Esophagus muscularis mucosa (tissue), 4 donors: ENCODE data around the gene FHIP2A. TPM values are rescaled to one million over a fixed set of nuclear protein-coding genes. Genes with fewer than 3 reads are reported as not detected.
"Not testable (repeated sequence)": the region's sequence is repeated elsewhere in the genome, so short reads cannot be mapped to it uniquely, and the experiment has no call there.

ENCODE experiments used
- DNase-seq: peaks from one replicate; pipeline ENCODE4 v3.0.0-alpha.2; 2017; ENCODE audit errors: extremely low spot score
- H3K27ac ChIP-seq, 4 donors: fragments of 200-600 bp; sonication (generic); replicated peaks in 1 of 4; 1 replicate in 3 of 4; 2 replicates in 1 of 4; pipeline ENCODE4 v1.5.1; 2016 to 2019; ENCODE audit warnings: mild to moderate bottlenecking in 1 of 4
- H3K27me3 ChIP-seq, 4 donors: fragments of 200-600 bp; sonication (generic); one replicate each; pipeline versions ENCODE4 v1.5.1 to v1.6.0; 2016 to 2019
- H3K36me3 ChIP-seq, 4 donors: fragments of 200-600 bp; sonication (generic); one replicate each; pipeline ENCODE4 v1.5.1; 2016 to 2019
- H3K4me1 ChIP-seq, 4 donors: fragments of 200-600 bp; sonication (generic); one replicate each; pipeline ENCODE4 v1.5.1; 2016 to 2019
- H3K4me3 ChIP-seq, 4 donors: fragments of 200-600 bp; sonication (generic); 1 replicate in 2 of 4; 2 replicates in 2 of 4; pipeline ENCODE4 v1.5.1; 2016 to 2019; ENCODE audit warnings: mild to moderate bottlenecking in 4 of 4, moderate library complexity in 1 of 4
- H3K9me3 ChIP-seq, 4 donors: fragments of 200-600 bp; sonication (generic); 1 replicate in 3 of 4; 2 replicates in 1 of 4; pipeline ENCODE4 v1.5.1; 2016 to 2019
- CTCF ChIP-seq, 3 experiments: fragments of 200-600 bp in 2 of 3; fragments of 450-650 bp in 1 of 3; sonication (generic) in 2 of 3; IDR thresholded peaks; one replicate each; pipeline ENCODE4 v1.5.1; 2017 to 2019; ENCODE audit warnings: antibody characterized with exemption in 3 of 3, mild to moderate bottlenecking in 2 of 3, moderate library complexity in 1 of 3
- EP300 ChIP-seq: sonication (generic); formaldehyde crosslinking; IDR thresholded peaks from one replicate; pipeline ENCODE4 v1.6.1; 2017; ENCODE audit warnings: antibody characterized with exemption
- POLR2A ChIP-seq: fragments of 450-650 bp; IDR thresholded peaks from one replicate; pipeline ENCODE4 v1.6.1; 2017; ENCODE audit warnings: antibody characterized with exemption, moderate library complexity, mild to moderate bottlenecking, low read depth
- POLR2AphosphoS5 ChIP-seq, 2 donors: sonication (generic); formaldehyde crosslinking; IDR thresholded peaks; one replicate each; pipeline ENCODE4 v1.6.1; 2017; ENCODE audit warnings: antibody characterized with exemption in 2 of 2
- WGBS: methylation state at CpG from one replicate; pipeline ENCODE4 v1.1.5; 2018; 5-methylcytosine and 5-hydroxymethylcytosine counted together
- intact Hi-C: fragments of 100-400 bp; cut with DNase I; formaldehyde crosslinking; loops from one replicate; pipeline ENCODE4 v1.15.1; 2023
- total RNA-seq, 4 donors: library from RNA; depleted of rRNA; stranded (reverse); fragments of >200 nt; gene quantifications; one replicate each; pipeline versions ENCODE4 v1.1.0 to v1.2.1, GENCODE V29; 2016

Gene FHIP2A
- total RNA-seq, 4 donors from 2014 or later = 24.7 to 42.8 (median 39.0) TPM

DNA sequence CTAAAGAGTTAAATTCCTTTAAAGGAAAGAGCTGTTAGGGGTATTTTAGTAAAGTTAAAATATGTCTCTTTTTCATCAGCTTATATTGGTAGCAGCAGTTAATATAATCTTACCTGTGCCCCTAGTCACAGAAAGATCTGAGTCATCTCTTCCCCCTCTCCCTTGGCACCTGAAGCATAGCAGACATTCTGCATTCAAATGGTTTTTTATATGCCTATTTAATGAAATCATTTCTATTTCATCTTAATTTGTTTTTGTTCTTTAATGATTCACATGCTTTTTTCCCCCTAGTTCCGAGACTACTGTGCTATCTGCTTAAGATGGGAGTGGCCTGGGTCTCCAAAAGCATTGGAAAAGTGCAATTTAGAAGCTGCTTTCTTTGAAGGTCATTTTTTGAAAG is 33.3 kb downstream of the FHIP2A start:
- Histone ChIP-seq H3K4me1 (peaks cover 6 to 42% (median 39%) of the 10 kb centered on the region in 4 donors), H3K27me3 (no peaks in the 10 kb centered on the region), H3K36me3 (peaks cover 19 to 94% (median 56%) of the 10 kb centered on the region in 4 donors), H3K27ac (no peak overlapping the region), H3K9me3 (no peaks in the 10 kb centered on the region), H3K4me3 (no peak overlapping the region)
- TF ChIP-seq POLR2AphosphoS5 (IDR thresholded peaks at IDR 0.05) (no peak), EP300 (no peak), POLR2A (no peak), CTCF (IDR thresholded peaks at IDR 0.05) (no peak)
- WGBS = 87% methylated on average over 1 of the region's 1 CpG
- intact Hi-C loops = no loop called here
- DNase-seq = no peak

- TF ChIP-seq POLR2A = no peak
- H3K36me3 ChIP-seq = peaks cover 18 to 94% (median 55%) of the 10 kb centered on the region in 4 donors
- intact Hi-C loops = no loop called here
Measured at GRCh38 chr10:114855776-114856543, 34.4 kb downstream of the FHIP2A start.

GRCh38 chr10:114856544-114857287 is 35.1 kb downstream of the FHIP2A start:
- DNase-seq = no peak
- no peaks in the 10 kb centered on the region for H3K9me3 ChIP-seq
- H3K27ac ChIP-seq = peak overlapping the region in 3 of 4 donors; percentile 1 to 51 (median 50)
- intact Hi-C loops = no loop called here
- H3K4me3 ChIP-seq = no peak overlapping the region
- H3K4me1 ChIP-seq = peaks cover 6 to 42% (median 39%) of the 10 kb centered on the region in 4 donors
- H3K36me3 ChIP-seq = peaks cover 19 to 95% (median 56%) of the 10 kb centered on the region in 4 donors
- whole genome bisulfite sequencing = 78% methylated on average over 9 of the region's 9 CpGs
- no peak for TF ChIP-seq CTCF (IDR thresholded peaks at IDR 0.05)
- no peak for TF ChIP-seq POLR2AphosphoS5 (IDR thresholded peaks at IDR 0.05)
- no peaks in the 10 kb centered on the region for H3K27me3 ChIP-seq

More at GRCh38 chr10:114855776-114856543, 34.4 kb downstream of the FHIP2A start:
- no peak overlapping the region for H3K4me3 ChIP-seq
- no peaks in the 10 kb centered on the region for H3K27me3 ChIP-seq
- peaks cover 6 to 42% (median 39%) of the 10 kb centered on the region in 4 donors for H3K4me1 ChIP-seq
- H3K27ac ChIP-seq = peak overlapping the region; percentile 16 to 51 (median 34)
- DNase-seq = no peak
- 57% methylated on average over 7 of the region's 7 CpGs for WGBS
- no peaks in the 10 kb centered on the region for H3K9me3 ChIP-seq

DNA sequence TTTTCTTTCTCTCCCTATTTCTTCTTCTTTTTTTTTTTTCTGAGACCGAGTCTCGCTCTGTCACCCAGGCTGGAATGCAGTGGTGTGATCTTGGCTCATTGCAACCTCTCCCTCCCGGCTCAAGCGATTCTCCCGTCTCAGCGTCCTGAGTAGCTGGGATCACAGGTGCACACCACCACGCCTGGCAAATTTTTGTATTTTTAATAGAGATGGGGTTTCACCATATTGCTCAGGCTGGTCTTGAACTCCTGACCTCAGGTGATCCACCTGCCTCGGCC is 35.6 kb downstream of the FHIP2A start:
- H3K27me3 ChIP-seq, H3K9me3 ChIP-seq, DNase-seq, H3K4me3 ChIP-seq, intact Hi-C loops: not testable (repeated sequence)
- 93% methylated on average over 8 of the region's 8 CpGs for WGBS
- H3K27ac ChIP-seq = peak overlapping the region in 1 of 4 donors; percentile 51
- peaks cover 20 to 94% (median 55%) of the 10 kb centered on the region in 4 donors for H3K36me3 ChIP-seq
- peaks cover 6 to 42% (median 39%) of the 10 kb centered on the region in 4 donors for H3K4me1 ChIP-seq

- TF ChIP-seq POLR2AphosphoS5 (IDR thresholded peaks at IDR 0.05) (no peak), EP300 (no peak), CTCF (IDR thresholded peaks at IDR 0.05) (no peak), POLR2A (no peak)
- Histone ChIP-seq H3K36me3 (peaks cover 20 to 94% (median 56%) of the 10 kb centered on the region in 4 donors), H3K4me1 (peaks cover 6 to 42% (median 39%) of the 10 kb centered on the region in 4 donors), H3K27me3 (no peaks in the 10 kb centered on the region), H3K4me3 (no peak overlapping the region), H3K27ac (no peak overlapping the region), H3K9me3 (no peaks in the 10 kb centered on the region)
- 52% methylated on average over 2 of the region's 2 CpGs for WGBS
- DNase-seq = no peak
- intact Hi-C loops = no loop called here
Measured at GRCh38 chr10:114857922-114858629, 36.5 kb downstream of the FHIP2A start.
